ENCODE results near the gene ARHGEF39. TPM values are rescaled to one million over a fixed set of nuclear protein-coding genes. Genes with fewer than 3 reads are reported as not detected.

ARHGEF39 gene
- total RNA-seq, 6 experiments from 2014 or later: 0.11 to 3.6 (median 0.43) TPM

- WGBS (ENCODE audit: insufficient coverage, low coverage, low lambda C conversion rate, missing lambda C conversion rate): 37% methylated on average over 10 of the region's 25 CpGs
- Histone ChIP-seq H3K9me3 (no peaks in the 10 kb centered on the region), H3K36me3 (no peaks in the 10 kb centered on the region), H3K27me3 (no peaks in the 10 kb centered on the region), H3K4me1 (peaks cover 0 to 26% (median 3%) of the 10 kb centered on the region in 4 donors), H3K27ac (peak overlapping the region; percentile 92 to 96 (median 95)), H3K4me3 (peak overlapping the region in 2 of 3 donors; percentile 37 to 85)
- no peak for TF ChIP-seq POLR2A (IDR thresholded peaks at IDR 0.05)
- TF ChIP-seq, protein P1, sequence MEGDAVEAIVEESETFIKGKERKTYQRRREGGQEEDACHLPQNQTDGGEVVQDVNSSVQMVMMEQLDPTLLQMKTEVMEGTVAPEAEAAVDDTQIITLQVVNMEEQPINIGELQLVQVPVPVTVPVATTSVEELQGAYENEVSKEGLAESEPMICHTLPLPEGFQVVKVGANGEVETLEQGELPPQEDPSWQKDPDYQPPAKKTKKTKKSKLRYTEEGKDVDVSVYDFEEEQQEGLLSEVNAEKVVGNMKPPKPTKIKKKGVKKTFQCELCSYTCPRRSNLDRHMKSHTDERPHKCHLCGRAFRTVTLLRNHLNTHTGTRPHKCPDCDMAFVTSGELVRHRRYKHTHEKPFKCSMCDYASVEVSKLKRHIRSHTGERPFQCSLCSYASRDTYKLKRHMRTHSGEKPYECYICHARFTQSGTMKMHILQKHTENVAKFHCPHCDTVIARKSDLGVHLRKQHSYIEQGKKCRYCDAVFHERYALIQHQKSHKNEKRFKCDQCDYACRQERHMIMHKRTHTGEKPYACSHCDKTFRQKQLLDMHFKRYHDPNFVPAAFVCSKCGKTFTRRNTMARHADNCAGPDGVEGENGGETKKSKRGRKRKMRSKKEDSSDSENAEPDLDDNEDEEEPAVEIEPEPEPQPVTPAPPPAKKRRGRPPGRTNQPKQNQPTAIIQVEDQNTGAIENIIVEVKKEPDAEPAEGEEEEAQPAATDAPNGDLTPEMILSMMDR (IDR thresholded peaks at IDR 0.05): no peak
- intact Hi-C loops (cut with DNase I): no loop called here
- peak in 3 of 4 donors; percentile 2 to 6 (median 4) for ATAC-seq
- no peak for DNase-seq
Measured at GRCh38 chr9:35656831-35657545, 8.0 kb downstream of the ARHGEF39 start.

GRCh38 chr9:35656348-35656747, 8.6 kb downstream of the ARHGEF39 start:
- H3K36me3 ChIP-seq: no peaks in the 10 kb centered on the region
- 90% methylated on average over 10 of the region's 17 CpGs for WGBS (ENCODE audit: insufficient coverage, low coverage, low lambda C conversion rate, missing lambda C conversion rate)

DNA sequence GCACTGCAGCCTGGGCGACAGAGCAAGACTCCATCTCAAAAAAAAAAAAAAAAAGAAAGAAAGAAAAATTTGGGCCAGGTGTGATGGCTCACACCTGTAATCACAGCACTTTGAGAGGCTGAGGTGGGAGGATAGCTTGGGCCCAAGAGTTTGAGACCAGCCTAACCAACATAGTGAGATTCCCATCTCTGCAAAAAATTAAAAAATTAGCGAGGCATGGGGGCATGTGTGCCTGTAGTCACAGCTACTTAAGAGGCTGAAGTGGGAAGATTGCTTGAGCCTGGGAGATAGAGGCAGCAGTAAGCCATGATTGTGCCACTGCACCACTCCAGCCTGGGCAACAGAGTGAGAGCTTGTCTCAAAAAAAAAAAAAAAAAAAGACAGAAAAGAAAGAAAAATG, 11.4 kb downstream of the ARHGEF39 start:
- no peak for DNase-seq

More at GRCh38 chr9:35656348-35656747, 8.6 kb downstream of the ARHGEF39 start:
- DNase-seq (no peak), ATAC-seq (no peak)
- no peaks in the 10 kb centered on the region for H3K27me3 ChIP-seq
- H3K9me3 ChIP-seq: no peaks in the 10 kb centered on the region
- TF ChIP-seq, protein P1 (IDR thresholded peaks at IDR 0.05): no peak
- no peak for TF ChIP-seq POLR2A (IDR thresholded peaks at IDR 0.05)
- H3K4me3 ChIP-seq: no peak overlapping the region
- peaks cover 0 to 20% (median 3%) of the 10 kb centered on the region in 4 donors for H3K4me1 ChIP-seq
- H3K27ac ChIP-seq: peak overlapping the region in 1 of 3 donors; percentile 95
- intact Hi-C loops (cut with DNase I): no loop called here

GRCh38 chr9:35652829-35653209, 12.2 kb downstream of the ARHGEF39 start:
- H3K9me3 ChIP-seq: no peaks in the 10 kb centered on the region
- intact Hi-C loops (cut with DNase I): no loop called here
- DNase-seq (no peak), ATAC-seq (no peak)
- no peaks in the 10 kb centered on the region for H3K36me3 ChIP-seq
- no peaks in the 10 kb centered on the region for H3K27me3 ChIP-seq
- H3K4me1 ChIP-seq: peaks cover 0 to 7% (median 0%) of the 10 kb centered on the region in 4 donors
- H3K4me3 ChIP-seq: no peak overlapping the region
- WGBS (ENCODE audit: insufficient coverage, low coverage, low lambda C conversion rate, missing lambda C conversion rate): 95% methylated on average over 8 of the region's 8 CpGs
- TF ChIP-seq POLR2A (IDR thresholded peaks at IDR 0.05): no peak
- TF ChIP-seq, protein P1 (IDR thresholded peaks at IDR 0.05): no peak
- H3K27ac ChIP-seq: peak overlapping the region in 1 of 3 donors; percentile 60

More for the DNA sequence above, 11.4 kb downstream of the ARHGEF39 start:
- H3K9me3 ChIP-seq: no peaks in the 10 kb centered on the region
- no peak for TF ChIP-seq POLR2A (IDR thresholded peaks at IDR 0.05)
- TF ChIP-seq, protein P1 (IDR thresholded peaks at IDR 0.05): no peak
- 84% methylated on average over 2 of the region's 2 CpGs for WGBS (ENCODE audit: insufficient coverage, low coverage, low lambda C conversion rate, missing lambda C conversion rate)
- no peaks in the 10 kb centered on the region for H3K27me3 ChIP-seq
- H3K4me3 ChIP-seq: no peak overlapping the region
- intact Hi-C loops (cut with DNase I): no loop called here
- H3K4me1 ChIP-seq: peaks cover 0 to 7% (median 0%) of the 10 kb centered on the region in 4 donors
- H3K27ac ChIP-seq: no peak overlapping the region
- H3K36me3 ChIP-seq: no peaks in the 10 kb centered on the region
- no peak for ATAC-seq
